GM18498 (cell line): ENCODE measurements around the gene MEN1.

Experiments used
- ATAC-seq: cut with Tn5 transposase; IDR thresholded peaks from one replicate; pipeline ENCODE4 v1.9.1; 2021; ENCODE audit warnings: mild to moderate bottlenecking, moderate library complexity; ENCODE audit not compliant: unreplicated experiment

Gene MEN1

DNA sequence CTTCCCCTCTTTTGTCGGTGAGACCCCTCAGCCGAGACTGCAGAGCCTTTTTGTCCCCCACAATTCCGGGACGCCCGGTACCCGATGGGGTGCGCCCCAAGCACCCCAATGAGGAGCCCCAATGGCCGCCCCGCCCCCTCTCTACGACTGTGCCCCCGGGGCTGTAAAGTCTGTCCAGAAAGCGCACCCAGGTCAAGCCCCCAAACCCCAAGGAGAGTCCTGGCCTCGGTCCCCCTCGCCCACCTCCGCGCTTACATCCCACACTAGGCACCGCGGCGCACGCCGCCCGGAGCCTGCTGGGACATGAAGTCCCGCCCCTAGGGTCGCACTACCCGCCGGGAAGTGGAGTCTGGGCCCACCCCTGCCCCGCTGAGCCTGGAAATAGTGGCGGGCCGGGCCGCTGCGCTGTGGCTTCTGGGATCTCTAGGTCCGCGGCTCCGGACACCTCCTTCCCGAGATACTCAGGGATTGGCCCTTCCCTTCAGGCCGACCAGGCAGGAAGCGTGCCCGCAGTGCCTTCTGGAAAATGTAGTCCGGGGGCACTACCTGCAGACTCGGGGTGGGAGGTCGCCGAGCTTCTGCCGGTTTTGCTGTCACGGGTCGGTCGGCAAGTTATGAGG lies at the start of gene MEN1:
Gene MEN1, minus strand, starts transcription at position 281 of the 620 bp plus-strand sequence. CDS start 442 bp downstream, outside the sequence.
- ATAC-seq: peak; percentile 72

DNA sequence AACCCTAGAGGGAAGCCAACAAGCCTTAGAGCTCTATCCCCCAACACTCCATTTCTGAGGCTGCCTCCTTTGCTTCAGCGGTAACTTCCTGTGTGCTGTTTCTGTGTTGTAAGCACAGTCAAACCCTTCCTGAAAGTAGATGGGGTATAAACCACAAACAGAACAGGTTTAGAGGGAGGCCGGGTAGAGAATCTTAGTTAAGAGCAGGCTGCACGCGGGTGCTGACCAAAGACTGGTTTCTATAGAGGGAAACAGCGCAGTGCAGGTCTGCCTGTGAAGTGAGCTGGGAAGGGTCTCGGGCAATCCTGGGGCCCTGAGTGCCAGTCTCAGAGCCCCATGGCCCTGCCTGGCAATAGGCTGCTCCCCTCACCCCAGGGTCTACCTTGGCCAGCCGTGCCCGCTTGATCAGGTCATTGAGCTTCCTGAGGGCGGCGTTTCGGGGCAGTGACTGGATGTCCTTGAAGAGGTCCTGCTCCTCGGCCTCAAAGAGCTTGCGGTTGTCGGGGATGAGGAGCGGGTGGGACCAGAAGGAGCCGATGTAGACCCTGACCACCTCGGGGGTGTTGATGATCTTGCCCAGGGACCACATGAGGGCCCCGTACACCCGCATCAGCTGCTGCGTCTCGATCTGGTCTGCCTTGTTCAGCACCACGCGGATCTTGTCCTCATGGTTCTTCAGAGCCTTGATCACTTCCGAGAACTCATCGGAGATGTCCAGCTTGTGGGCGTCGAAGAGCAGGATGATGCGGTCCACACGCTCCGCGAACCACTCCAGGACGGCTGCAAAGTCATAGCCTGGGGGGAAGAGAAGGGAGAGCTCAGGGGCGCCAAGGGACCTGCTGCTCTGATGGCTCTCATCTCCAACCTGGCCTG lies 49.4 kb upstream of the MEN1 start:
- ATAC-seq: peak; percentile 82

DNA sequence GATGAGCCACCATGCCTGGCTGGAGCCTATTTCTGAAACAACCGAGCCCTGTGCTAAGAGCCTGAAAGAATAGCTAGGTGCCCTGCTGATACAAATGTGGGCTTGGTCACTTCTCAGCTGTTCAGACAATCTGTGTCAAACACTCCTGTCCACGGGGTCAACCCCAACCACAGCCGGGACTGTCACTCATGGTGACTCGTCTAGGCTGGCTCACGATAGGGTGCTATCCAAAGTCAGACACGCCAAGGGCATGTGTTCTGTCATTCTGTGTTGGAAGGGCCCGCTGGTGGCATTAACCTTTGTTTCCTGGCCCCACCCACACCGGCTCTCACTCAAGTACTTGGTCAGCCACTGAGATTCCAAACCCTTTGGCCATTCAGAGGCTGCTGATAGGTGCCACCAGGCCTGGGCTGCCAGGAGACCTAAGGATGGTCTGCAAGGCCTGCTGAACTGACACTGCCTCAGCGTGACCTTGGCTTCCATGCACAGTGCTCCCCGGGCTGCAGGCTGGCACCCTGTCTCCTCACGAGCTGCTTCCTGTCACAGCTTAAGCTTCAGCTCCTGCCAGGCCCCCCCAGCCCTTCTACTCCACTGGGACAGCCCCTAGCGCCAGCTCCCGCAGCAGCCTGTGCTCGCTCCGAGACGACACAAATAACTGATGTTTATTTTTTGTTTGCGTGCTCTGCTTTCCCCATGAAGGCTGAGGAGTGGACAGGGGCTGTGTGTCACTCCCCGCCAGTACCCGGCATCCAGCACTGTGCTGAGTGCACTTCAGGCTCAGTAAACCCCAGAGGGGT lies 48.3 kb upstream of the MEN1 start:
- ATAC-seq: peak; percentile 23

DNA sequence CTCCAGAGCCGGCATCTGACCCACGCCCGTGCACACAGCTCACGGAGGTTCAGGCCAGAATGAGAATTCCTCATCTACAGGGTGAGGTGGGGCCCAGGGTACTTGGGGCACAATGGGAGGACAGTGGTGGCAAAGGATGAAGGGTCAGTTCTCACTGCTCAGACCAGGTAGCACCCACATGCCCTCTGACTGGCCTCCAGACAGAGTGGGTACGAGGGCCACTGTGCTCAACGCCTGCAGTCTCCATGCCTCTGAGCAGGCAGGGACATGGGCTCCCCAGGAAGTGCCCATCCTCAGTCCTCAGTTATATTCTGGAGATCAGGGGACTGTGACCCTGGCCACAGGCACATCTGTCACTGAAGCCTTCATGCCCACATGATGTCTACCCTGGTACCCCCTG lies 47.1 kb upstream of the MEN1 start:
- ATAC-seq: no peak

DNA sequence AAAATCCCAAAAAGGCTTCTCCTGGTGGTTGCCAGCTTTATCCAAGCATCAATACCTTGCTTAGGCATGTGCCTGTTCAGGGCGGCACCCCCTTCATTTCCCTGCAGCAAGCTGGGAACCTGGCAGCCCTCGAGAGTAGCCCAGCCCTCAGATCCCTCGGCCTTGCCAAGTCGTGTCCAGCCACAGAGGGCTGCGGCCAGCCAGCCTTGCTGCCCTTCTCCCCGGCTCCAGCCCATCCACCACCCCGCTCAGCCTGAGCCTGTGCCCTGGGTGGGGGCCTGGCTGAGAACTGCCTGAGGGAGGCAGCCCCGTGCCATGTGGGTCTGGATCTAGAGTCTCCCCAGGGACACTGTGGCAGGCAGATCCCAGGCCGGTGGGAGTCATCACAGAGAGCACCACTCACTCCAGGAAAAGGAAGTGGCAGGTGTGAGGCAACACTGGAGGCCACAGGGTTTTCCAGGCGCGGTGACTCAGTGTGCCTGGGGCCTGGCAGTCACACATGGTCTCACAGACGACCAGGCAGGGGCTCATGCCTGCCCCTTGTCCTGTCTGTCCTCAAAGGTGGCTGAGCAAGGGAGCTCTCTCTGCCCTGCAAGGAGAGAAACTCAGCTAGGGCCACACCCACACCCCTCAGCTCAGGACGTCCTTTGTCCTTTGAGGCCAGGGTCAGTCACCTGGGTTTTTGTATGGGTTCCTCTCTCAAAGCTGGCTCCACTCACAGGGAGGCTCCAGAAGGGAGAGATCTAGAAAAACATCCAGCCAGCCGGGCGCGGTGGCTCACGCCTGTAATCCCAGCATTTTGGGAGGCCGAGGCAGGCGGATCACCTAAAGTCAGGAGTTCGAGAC lies 46.3 kb upstream of the MEN1 start:
- no peak for ATAC-seq

DNA sequence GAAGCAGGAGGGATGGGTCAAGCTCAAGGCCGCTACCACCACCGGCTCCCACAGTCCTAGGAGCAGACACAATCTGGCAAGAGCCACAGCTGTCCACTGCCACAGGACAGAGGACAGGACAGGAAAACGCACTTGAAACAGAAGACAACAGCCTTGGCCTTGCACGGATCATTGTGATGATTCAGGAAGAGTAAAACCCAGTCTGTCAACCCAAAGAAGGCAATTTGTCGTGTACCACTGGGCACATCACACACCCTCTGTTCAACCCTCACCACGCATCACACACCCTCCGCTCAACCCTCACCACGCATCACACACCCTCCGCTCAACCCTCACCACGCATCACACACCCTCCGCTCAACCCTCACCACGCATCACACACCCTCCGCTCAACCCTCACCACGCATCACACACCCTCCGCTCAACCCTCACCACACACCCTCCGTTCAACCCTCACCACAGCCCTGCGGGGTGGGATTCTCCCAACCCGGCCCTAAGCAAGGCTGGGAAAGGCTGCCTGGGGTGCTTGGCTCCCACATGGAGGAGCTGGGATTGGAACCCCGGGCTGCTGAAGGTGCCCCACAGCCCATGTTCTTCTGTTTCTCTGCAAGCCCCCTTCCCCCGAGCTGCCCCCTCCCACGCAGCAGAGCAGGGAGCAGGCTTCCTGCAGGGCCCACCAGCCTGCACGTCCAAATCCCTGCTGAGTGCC lies 45.4 kb upstream of the MEN1 start:
- ATAC-seq: no peak

DNA sequence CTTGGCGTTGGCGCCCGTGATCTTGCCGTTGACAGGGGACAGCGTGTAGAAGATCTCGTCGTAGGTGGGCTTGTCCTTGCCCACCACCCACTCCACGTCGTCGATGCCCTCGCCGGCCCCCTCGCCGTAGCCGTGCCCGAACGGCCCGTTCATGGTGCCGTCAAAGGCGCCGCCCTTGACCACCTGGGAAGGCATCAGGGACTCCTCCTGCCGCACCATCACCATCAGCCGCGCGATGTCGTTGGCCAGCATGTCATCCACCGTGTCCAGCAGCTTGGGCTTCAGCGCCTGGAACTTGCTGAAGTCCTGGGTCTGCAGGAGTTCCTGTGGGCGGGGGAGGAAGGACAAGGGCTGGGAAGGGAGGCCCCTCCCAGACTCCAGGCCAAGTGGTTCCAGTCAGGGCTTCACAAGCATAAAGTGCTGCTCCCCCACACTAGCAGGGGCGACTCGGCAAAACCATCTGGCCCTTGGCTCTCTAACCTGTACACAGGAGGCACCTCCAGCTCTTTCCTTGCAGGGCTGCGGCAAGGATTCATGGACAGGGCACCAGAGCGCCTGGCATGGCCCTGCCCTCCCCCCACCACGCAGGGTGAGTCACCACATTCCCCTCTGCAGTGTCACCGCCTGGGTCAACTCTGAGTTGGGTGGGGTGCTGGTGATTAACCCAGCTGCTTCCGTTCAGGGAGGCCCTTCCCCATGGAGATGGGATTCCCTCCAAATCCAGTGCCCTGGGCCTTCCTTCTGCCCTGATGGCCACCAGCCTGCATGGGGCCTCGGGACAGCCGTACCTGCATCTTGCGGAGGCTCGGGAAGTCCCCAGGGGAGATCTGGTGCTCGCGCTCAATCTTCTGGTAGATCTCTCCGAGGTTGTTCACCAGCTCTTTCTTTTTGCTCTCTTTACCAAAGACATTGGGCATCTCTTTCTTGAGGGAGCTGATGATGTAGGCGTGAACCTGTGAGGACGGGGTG lies 44.5 kb upstream of the MEN1 start:
- no peak for ATAC-seq

DNA sequence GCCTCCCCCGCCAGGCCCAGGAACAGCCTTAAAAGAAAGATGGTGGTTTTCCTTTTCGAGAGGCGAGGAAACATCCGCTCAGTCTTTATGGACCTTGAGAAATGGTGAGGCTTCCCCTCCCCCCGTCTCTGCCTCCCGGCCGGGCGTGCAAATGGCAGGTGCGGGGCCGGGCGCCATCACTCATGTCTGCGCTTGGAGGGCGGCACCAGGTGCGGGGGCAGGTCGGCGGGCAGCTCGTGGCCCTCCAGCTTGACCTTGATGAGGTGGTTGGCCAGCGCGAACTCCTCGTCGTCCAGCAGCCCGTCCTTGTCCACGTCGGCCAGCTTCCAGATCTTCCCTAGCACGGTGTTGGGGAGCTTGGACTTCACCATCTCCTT lies 43.8 kb upstream of the MEN1 start:
- no peak for ATAC-seq

DNA sequence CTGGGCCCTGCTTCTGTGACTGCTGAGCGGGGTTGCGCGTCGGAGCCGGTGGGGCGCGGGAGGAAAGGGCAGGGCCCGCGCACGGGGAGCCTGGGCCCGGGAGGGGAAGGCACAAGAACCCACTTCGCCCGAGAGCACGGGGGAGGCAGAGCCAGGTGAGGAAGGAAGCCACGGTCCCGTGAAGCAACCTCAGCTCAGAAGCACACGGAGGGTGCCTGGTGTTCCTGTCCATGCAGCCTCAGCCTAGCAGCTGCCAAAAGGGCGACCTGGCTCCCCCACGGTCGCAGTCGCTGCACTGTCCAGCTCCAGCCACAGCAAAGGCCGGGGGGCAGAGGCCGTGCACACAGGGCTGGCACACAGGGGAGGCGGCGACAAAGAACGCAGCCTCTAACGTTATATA lies 43.4 kb upstream of the MEN1 start:
- no peak for ATAC-seq

DNA sequence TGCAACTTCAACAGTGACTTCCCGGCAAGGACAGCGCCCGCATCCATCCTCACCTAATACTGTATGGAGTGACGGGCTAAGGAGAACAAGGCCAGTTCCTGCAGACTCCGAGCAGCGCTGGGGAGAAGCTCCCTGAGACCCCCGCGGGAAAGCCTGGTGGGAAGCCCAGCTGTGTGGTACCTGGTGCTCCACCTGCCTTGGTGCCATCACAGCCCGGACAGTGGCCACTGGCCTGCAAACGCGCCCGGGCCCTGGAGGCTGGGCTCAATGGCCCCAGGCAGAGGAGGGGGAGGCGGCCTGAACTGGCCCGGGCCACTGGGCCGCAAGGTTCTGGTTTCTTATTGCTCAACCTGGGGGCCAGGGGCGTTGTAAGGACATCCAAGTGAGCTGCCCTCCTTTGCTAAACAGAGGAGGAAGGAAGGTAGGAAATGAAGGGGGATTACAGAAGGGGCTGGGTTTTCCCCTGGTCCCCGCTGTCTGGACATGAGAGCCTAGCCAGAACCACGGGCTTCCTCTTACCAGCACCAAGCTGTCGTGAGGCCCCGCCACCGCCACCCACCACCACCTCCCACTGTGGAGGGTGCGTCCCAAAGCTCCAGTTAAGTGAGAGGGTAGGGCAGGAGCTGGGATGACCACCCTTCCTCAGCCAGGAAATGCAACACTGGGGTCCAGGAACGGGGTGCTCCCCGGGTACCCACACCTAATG lies 42.6 kb upstream of the MEN1 start:
- ATAC-seq: no peak

DNA sequence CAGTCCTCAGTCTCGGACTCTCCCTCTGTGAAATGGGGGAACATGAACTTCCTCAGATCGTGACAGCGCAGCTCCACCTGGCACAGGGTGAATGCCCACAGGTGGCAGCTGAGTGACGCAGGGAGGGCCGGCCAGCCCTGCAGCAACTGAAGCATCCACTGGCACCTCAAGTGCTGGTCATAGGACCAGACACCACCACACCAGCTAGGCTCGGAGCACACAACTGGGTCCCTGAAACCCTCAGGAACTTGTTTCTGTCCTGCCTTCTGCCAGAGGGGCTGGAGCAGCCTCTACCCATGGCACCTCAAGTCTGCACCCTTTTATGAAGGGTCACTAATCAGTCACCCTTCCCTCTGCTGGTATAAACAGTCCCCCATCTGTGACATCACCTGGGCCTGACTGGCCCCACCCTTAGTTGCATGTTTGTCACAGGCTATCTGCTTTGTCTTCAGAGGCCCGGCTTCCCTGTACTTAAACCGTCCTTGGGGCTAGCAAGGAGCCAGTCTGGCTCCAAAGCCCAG lies 41.5 kb upstream of the MEN1 start:
- no peak for ATAC-seq

DNA sequence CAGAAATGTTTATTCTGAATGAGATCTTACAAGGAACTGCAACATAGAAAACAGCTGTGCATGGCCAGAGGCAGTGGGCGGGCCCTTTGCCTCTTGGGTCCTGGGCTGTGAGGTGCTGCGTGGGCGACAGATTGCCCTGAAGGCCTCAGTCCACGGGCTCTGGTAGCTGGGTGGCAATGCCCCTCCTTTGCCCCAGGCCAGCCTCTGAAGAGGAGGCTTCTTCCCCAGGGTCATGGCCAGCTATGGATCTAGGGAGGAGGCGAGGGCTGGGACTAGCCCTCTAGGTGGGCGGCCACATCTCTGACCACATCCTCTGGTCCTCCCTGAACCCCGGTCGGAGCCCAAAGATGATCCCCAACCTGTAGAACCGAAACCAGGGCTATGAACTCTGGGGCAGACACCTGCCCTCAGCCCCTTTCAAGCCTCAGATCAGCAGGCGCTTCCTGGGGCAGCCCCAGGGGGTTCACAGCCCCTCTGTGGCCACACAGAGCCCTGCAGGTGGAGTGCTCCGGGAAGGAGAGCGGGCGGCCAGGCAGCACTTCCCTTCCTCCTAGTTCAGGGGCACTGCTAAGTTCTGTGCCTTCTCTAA lies 40.7 kb upstream of the MEN1 start:
- peak; percentile 69 for ATAC-seq

DNA sequence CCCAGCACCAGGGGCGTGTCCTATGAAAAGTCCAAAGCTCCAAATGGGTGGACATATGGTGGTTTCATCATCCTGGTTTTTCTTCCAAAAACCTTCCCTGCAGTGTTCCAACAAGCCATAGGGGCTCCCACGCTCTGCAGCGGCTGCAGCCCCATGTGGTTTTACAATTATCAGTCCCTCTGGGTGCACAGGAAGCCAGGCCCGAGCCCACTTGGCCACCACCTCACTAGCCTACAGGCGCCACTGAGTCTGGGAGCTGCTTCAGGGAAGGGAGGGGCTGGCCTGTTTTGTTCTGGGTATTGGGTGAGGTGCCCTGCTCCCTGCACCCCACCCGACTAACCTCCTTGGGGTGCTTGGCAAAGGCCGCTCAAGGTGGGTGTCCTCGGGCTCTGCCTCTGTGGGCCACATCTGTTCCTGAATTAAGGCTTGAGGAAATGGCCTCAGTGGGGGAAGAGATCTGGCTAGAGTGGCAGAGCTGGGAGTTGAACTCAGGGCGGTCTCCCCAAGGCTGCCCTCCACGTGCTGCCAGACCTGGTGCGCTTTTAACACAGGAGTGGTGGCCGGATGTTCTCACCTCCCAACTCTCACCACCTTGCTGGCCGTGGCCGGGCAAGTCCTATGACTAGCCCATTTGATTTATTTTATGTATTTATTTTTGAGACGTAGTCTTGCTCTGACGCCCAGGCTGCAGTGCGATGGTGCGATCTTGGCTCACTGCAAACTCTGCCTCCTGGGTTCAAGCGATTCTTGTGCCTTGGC lies 39.4 kb upstream of the MEN1 start:
- no peak for ATAC-seq

DNA sequence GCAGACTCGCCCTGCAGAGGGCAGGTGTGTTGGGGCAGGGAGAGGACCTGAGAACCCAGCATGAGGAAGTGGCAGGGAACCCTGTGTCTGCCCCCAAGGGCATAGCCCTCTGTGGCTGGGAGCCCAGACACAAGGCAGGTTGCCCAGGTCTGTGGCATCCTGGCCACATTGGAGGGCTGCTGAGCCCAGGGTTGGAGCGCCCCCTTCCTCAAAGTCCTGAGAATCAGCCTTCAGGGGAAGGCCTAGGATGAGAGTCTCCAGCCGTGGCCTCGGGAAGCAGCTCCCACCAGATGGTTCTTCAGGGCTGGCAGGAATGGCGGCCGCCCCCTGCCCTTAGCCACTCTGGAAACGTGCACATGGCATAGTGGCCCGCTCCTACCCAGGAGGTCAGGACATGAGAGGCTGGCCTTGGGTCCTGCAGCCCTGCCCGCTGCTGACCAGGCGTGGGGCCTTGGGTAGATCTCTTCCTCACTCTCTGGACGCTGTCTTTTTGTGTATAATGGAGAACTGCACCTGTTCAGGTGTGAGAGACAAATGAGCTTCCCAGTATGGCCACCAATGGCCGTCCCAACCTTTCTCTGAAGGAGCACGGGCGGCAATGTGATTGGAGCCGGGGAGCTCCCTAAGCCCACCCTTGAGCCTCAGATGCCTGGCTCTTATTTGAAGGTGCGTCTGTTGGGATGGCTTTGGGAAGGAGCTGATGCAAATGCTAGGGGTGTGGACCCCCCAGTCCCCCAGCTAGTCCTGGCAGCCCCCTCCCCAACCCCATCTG lies 38.7 kb upstream of the MEN1 start:
- ATAC-seq: no peak

DNA sequence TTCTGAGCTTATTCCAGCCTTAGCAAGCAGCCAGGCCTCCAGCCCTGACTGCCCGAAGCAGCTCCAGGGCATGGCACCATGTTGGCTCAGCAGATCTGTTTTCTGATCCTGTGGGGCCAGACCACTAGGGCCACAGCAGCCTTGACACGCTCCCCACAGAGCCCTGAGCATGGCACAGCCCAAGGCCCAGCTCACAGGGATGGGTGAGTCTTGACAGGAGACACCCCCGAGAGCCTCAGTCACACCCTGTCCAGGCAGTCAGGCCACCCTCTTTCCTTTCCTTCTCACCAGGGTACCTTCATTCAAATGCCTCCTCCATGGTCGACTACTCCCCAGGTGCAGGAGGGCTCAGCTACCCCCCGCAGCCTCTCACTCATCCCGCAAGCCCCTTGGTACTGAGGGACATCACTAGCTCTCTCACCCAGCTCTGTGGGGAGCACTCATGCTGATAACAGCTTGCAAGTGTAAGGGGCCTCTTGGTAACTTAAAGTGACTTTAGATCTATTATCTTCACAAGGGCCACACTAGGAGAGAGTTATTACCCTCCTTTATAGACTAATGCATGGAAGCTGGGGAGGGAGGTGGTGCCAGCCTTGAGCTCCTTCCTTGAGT lies 38.0 kb upstream of the MEN1 start:
- no peak for ATAC-seq
